OCI-LY1 (cell line): ENCODE results near the gene SLC2A9.

Source experiments
- H2AFZ ChIP-seq: fragments of 200-600 bp; sonication (generic), shearing (Covaris generic); 2 replicates; pipeline ENCODE4 v1.6.0; 2014; ENCODE audit warnings: antibody characterized with exemption, mild to moderate bottlenecking, low read length
- H3F3A ChIP-seq: fragments of 200-600 bp; sonication (generic), shearing (Covaris generic); 2 replicates; pipeline ENCODE4 v1.6.0; 2014; ENCODE audit warnings: mild to moderate bottlenecking, antibody characterized with exemption, low read length, moderate library complexity; ENCODE audit not compliant: insufficient read depth
- H3K27ac ChIP-seq: fragments of 200-600 bp; sonication (generic); 2 replicates; pipeline ENCODE4 v1.5.1; 2014; ENCODE audit warnings: low read length, mixed run types, mild to moderate bottlenecking, low read depth; ENCODE audit not compliant: poor library complexity, severe bottlenecking
- H3K27me3 ChIP-seq: fragments of 200-600 bp; sonication (generic); 2 replicates; pipeline ENCODE4 v1.6.0; 2014; ENCODE audit warnings: antibody characterized with exemption, mild to moderate bottlenecking, low read length, moderate library complexity; ENCODE audit not compliant: insufficient read depth
- H3K36me3 ChIP-seq: fragments of 200-600 bp; sonication (generic); 2 replicates; pipeline ENCODE4 v1.6.1; 2014; ENCODE audit warnings: mild to moderate bottlenecking, antibody characterized with exemption, low read length, moderate library complexity, mixed read lengths; ENCODE audit not compliant: insufficient read depth
- H3K4me1 ChIP-seq: fragments of 200-600 bp; sonication (generic); 2 replicates; pipeline ENCODE4 v1.5.1; 2014; ENCODE audit warnings: mild to moderate bottlenecking, low read length, moderate library complexity; ENCODE audit not compliant: insufficient read depth, severe bottlenecking
- H3K4me2 ChIP-seq: fragments of 200-600 bp; sonication (generic), shearing (Covaris generic); 2 replicates; pipeline ENCODE4 v1.6.1; 2014; ENCODE audit warnings: low read length
- H3K4me3 ChIP-seq: fragments of 200-600 bp; sonication (generic); 2 replicates; pipeline ENCODE4 v1.5.1; 2014; ENCODE audit warnings: low read length, low read depth, mild to moderate bottlenecking, mixed read lengths; ENCODE audit not compliant: poor library complexity, severe bottlenecking
- H3K79me2 ChIP-seq: fragments of 200-600 bp; shearing (Covaris generic); 2 replicates; pipeline ENCODE4 v1.6.1; 2016; ENCODE audit warnings: mixed run types, low read length, mixed read lengths; ENCODE audit not compliant: insufficient read depth
- H3K9ac ChIP-seq: fragments of 200-600 bp; sonication (generic), shearing (Covaris generic); 2 replicates; pipeline ENCODE4 v1.6.1; 2014; ENCODE audit warnings: mild to moderate bottlenecking, low read length, mixed read lengths
- H3K9me2 ChIP-seq: fragments of 200-600 bp; sonication (generic), shearing (Covaris generic); 2 replicates; pipeline ENCODE4 v1.6.1; 2014; ENCODE audit warnings: low read depth, mild to moderate bottlenecking, low read length, mixed read lengths
- H3K9me3 ChIP-seq: fragments of 200-600 bp; shearing (Covaris generic); 2 replicates; pipeline ENCODE4 v1.6.1; 2014; ENCODE audit warnings: low read length, mixed read lengths
- H4K20me1 ChIP-seq: fragments of 200-600 bp; sonication (generic), shearing (Covaris generic); 2 replicates; pipeline ENCODE4 v1.6.0; 2016; ENCODE audit warnings: mild to moderate bottlenecking, low read length; ENCODE audit not compliant: insufficient read depth
- CTCF ChIP-seq: fragments of 200-600 bp; sonication (generic), shearing (Covaris generic); IDR thresholded peaks from 2 replicates; pipeline ENCODE4 v1.5.1; 2017; ENCODE audit warnings: mild to moderate bottlenecking, antibody characterized with exemption, low read length, moderate library complexity, mixed read lengths
- EZH2 ChIP-seq: fragments of 200-600 bp; sonication (generic), shearing (Covaris generic); IDR thresholded peaks from 2 replicates; pipeline ENCODE4 v1.8.0; 2017; ENCODE audit warnings: borderline replicate concordance, mixed run types, mild to moderate bottlenecking, antibody characterized with exemption, low read length, moderate library complexity, mixed read lengths

Gene SLC2A9

GRCh38 chr4:9833421-9833820 lies 187.9 kb downstream of the SLC2A9 start:
- Histone ChIP-seq H3F3A (no peaks in the 10 kb centered on the region), H2AFZ (no peak overlapping the region), H3K9me2 (no peaks in the 10 kb centered on the region), H3K4me2 (no peak overlapping the region), H3K9me3 (no peaks in the 10 kb centered on the region), H3K27me3 (no peaks in the 10 kb centered on the region), H3K36me3 (no peaks in the 10 kb centered on the region), H3K4me1 (no peaks in the 10 kb centered on the region), H3K4me3 (no peak overlapping the region), H4K20me1 (no peaks in the 10 kb centered on the region), H3K79me2 (no peaks in the 10 kb centered on the region), H3K27ac (no peak overlapping the region), H3K9ac (no peak overlapping the region)
- TF ChIP-seq EZH2 (no peak), CTCF (no peak)

GRCh38 chr4:9832640-9833039 lies 188.7 kb downstream of the SLC2A9 start:
- Histone ChIP-seq H3K4me1 (no peaks in the 10 kb centered on the region), H4K20me1 (no peaks in the 10 kb centered on the region), H3K4me2 (no peak overlapping the region), H3K9me3 (no peaks in the 10 kb centered on the region), H3K9ac (no peak overlapping the region), H3K27me3 (no peaks in the 10 kb centered on the region), H3K4me3 (no peak overlapping the region), H3K79me2 (no peaks in the 10 kb centered on the region), H3K9me2 (no peaks in the 10 kb centered on the region), H3K36me3 (no peaks in the 10 kb centered on the region), H3K27ac (no peak overlapping the region), H2AFZ (no peak overlapping the region), H3F3A (no peaks in the 10 kb centered on the region)
- TF ChIP-seq CTCF (no peak), EZH2 (no peak)

- H3K79me2 ChIP-seq, result no peaks in the 10 kb centered on the region
- no peak overlapping the region for H3K4me3 ChIP-seq
- H3K9me2 ChIP-seq, result no peaks in the 10 kb centered on the region
- no peaks in the 10 kb centered on the region for H3K9me3 ChIP-seq
- no peak overlapping the region for H3K27ac ChIP-seq
- no peak overlapping the region for H3K9ac ChIP-seq
- H3K4me2 ChIP-seq, result no peak overlapping the region
- H4K20me1 ChIP-seq, result no peaks in the 10 kb centered on the region
- no peaks in the 10 kb centered on the region for H3F3A ChIP-seq
- no peaks in the 10 kb centered on the region for H3K27me3 ChIP-seq
- H3K4me1 ChIP-seq, result no peaks in the 10 kb centered on the region
- no peak overlapping the region for H2AFZ ChIP-seq
- no peaks in the 10 kb centered on the region for H3K36me3 ChIP-seq
- TF ChIP-seq CTCF, result no peak
- no peak for TF ChIP-seq EZH2
These were observed 194.7 kb downstream of the SLC2A9 start for GRCh38 chr4:9826551-9826950.
